Fibroblast of lung (primary cell): ENCODE results near the gene KCP. TPM values are rescaled to one million over a fixed set of nuclear protein-coding genes. Genes with fewer than 3 reads are reported as not detected.

ENCODE experiments used
- DNase-seq, 2 donors: peaks; one replicate each; pipeline versions ENCODE4 v3.0.0 to v3.0.0-alpha.2; 2010; ENCODE audit warnings: low read depth in 2 of 2
- H2AFZ ChIP-seq: 2 replicates; pipeline ENCODE4 v1.5.1; 2012; ENCODE audit warnings: low read length, control low read depth, inconsistent platforms
- H3K27ac ChIP-seq: 2 replicates; pipeline ENCODE4 v1.5.1; 2011; ENCODE audit warnings: low read length, control low read depth; ENCODE audit not compliant: insufficient read depth
- H3K27me3 ChIP-seq: 2 replicates; pipeline ENCODE4 v1.5.1; 2011; ENCODE audit warnings: mild to moderate bottlenecking, low read length; ENCODE audit not compliant: control insufficient read depth, insufficient read depth
- H3K36me3 ChIP-seq: 2 replicates; pipeline ENCODE4 v1.5.1; 2011; ENCODE audit warnings: low read length; ENCODE audit not compliant: control insufficient read depth, insufficient read depth
- H3K4me1 ChIP-seq: 2 replicates; pipeline ENCODE4 v1.5.1; 2011; ENCODE audit warnings: low read length; ENCODE audit not compliant: control insufficient read depth, insufficient read depth; ENCODE audit errors: extremely low read depth
- H3K4me2 ChIP-seq: 2 replicates; pipeline ENCODE4 v1.5.1; 2011; ENCODE audit warnings: low read length, control low read depth; ENCODE audit not compliant: insufficient read depth; ENCODE audit errors: extremely low read depth
- H3K4me3 ChIP-seq, 4 experiments: fragments of 200-600 bp in 1 of 4; sonication (generic) in 1 of 4; replicated peaks in 1 of 4; 2 replicates each; pipeline ENCODE4 v1.5.1; 2011 to 2016; ENCODE audit warnings: low read length in 4 of 4, low read depth in 3 of 4, mild to moderate bottlenecking in 3 of 4, control low read depth in 2 of 4, inconsistent platforms in 1 of 4, mixed read lengths in 1 of 4; ENCODE audit not compliant: insufficient read depth in 1 of 4; ENCODE audit errors: control extremely low read depth in 1 of 4
- H3K79me2 ChIP-seq: 2 replicates; pipeline ENCODE4 v1.5.1; 2012; ENCODE audit warnings: mild to moderate bottlenecking, low read length, inconsistent platforms; ENCODE audit not compliant: control insufficient read depth, insufficient read depth
- H3K9ac ChIP-seq: 2 replicates; pipeline ENCODE4 v1.5.1; 2011; ENCODE audit warnings: mild to moderate bottlenecking, low read length, control low read depth; ENCODE audit not compliant: insufficient read depth
- H3K9me3 ChIP-seq: 2 replicates; pipeline ENCODE4 v1.5.1; 2012; ENCODE audit warnings: low read depth, low read length; ENCODE audit not compliant: control insufficient read depth, insufficient read depth
- H4K20me1 ChIP-seq: 2 replicates; pipeline ENCODE4 v1.5.1; 2011; ENCODE audit warnings: low read length; ENCODE audit not compliant: control insufficient read depth, insufficient read depth; ENCODE audit errors: extremely low read depth
- EZH2 ChIP-seq: IDR thresholded peaks from 2 replicates; pipeline ENCODE4 v1.5.1; 2012; ENCODE audit warnings: low read length, control low read depth, mild to moderate bottlenecking; ENCODE audit errors: missing control alignments
- polyA plus RNA-seq, 2 donors: library from polyadenylated mRNA; depleted of rRNA in 1 of 2; stranded (reverse) in 1 of 2; unstranded in 1 of 2; fragments of >200 nt; gene quantifications; 2 replicates each; pipeline ENCODE4 v1.2.1, GENCODE V29; 2011 to 2012; ENCODE audit warnings: missing spikeins in 1 of 2
- total RNA-seq: library from RNA; depleted of rRNA; stranded (reverse); fragments of >200 nt; gene quantifications from 2 replicates; pipeline ENCODE4 v1.2.1, GENCODE V29; 2014
- TF ChIP-seq, protein P1 (sequence below), 2 donors: IDR thresholded peaks in 1 of 2; conservative IDR thresholded peaks in 1 of 2; 1 replicate in 1 of 2; 2 replicates in 1 of 2; pipeline ENCODE4 v1.5.1; 2011 to 2012; ENCODE audit warnings: low read length in 2 of 2, control low read depth in 1 of 2, inconsistent platforms in 1 of 2, low read depth in 1 of 2, mild to moderate bottlenecking in 1 of 2

KCP gene
- total and polyA plus RNA-seq, 2 donors (not counting 1 experiment from before 2014, with no cell fraction given): 0.08 to 0.50 TPM

DNA sequence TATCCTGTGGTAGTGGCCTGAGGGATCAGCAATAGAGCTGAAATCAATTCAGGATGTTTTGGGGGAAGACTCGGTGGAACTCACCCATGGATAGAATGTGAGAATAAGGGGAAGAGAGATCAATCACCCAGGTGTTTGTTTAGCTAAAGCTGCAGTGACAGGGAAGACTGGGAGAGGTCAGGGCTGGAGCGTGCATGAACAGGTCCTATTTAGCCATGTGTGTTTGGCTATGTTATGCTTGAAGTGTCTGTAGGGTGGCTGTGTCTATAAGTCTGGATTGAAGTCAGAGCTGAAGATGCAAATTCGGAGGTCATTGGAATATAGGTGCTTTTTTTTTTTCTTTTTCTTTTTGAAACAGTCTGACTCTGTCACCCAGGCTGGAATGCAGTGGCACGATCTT is 43.3 kb downstream of the KCP start:
- peaks cover 2% of the 10 kb centered on the region for H3K4me1 ChIP-seq
- H2AFZ ChIP-seq: no peak overlapping the region
- H3K9ac ChIP-seq: no peak overlapping the region
- H3K9me3 ChIP-seq: no peaks in the 10 kb centered on the region
- H3K4me3 ChIP-seq: no peak overlapping the region
- H4K20me1 ChIP-seq: no peaks in the 10 kb centered on the region
- no peak overlapping the region for H3K4me2 ChIP-seq
- no peak for DNase-seq
- H3K27me3 ChIP-seq: no peaks in the 10 kb centered on the region
- TF ChIP-seq, protein P1, sequence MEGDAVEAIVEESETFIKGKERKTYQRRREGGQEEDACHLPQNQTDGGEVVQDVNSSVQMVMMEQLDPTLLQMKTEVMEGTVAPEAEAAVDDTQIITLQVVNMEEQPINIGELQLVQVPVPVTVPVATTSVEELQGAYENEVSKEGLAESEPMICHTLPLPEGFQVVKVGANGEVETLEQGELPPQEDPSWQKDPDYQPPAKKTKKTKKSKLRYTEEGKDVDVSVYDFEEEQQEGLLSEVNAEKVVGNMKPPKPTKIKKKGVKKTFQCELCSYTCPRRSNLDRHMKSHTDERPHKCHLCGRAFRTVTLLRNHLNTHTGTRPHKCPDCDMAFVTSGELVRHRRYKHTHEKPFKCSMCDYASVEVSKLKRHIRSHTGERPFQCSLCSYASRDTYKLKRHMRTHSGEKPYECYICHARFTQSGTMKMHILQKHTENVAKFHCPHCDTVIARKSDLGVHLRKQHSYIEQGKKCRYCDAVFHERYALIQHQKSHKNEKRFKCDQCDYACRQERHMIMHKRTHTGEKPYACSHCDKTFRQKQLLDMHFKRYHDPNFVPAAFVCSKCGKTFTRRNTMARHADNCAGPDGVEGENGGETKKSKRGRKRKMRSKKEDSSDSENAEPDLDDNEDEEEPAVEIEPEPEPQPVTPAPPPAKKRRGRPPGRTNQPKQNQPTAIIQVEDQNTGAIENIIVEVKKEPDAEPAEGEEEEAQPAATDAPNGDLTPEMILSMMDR (conservative IDR thresholded peaks at IDR 0.05 in 1 of 2, IDR thresholded peaks at IDR 0.05 in 1 of 2; ENCODE audit: low read depth in 1 of 2, low read length in 2 of 2): no peak
- no peak for TF ChIP-seq EZH2
- H3K27ac ChIP-seq: no peak overlapping the region
- H3K36me3 ChIP-seq: peaks cover 5% of the 10 kb centered on the region
- H3K79me2 ChIP-seq: peaks cover 12% of the 10 kb centered on the region

DNA sequence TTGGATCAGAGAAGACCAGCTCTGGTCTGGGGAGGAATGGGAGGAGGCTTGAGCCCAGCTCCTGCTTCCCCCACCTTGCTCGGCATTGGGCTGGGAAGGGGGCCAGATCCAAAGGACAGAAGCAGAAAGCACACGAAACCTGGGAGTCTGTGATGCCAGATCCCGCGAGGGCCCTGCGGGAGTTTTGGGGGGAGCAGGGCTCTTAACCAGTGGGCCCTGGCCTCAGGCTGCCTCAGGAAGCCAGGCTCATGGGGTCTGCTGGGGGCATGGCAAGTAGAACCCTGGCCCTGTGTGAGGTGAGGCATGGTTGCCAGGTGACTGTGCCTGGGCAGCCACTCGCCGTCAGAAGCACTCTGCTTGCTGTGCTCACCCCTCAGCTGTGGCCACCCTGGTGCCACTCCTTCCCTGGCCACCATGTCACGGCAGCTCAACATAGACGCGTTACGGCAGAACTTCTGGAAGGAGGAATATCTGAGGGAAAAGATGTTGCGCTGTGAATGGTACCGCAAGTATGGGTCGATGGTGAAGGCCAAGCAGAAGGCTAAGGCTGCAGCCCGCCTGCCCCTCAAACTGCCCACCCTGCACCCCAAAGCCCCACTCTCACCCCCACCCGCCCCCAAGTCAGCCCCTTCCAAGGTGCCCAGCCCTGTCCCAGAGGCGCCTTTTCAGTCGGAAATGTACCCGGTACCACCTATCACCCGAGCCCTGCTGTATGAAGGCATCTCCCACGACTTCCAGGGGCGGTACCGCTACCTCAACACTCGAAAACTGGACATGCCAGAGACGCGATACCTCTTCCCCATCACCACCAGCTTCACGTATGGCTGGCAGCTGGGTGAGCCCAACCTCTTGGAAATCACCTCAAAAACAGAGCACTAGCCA is 44.3 kb downstream of the KCP start:
- H3K79me2 ChIP-seq: peaks cover 12% of the 10 kb centered on the region
- no peak overlapping the region for H3K27ac ChIP-seq
- H3K36me3 ChIP-seq: peaks cover 5% of the 10 kb centered on the region
- TF ChIP-seq, protein P1 (conservative IDR thresholded peaks at IDR 0.05 in 1 of 2, IDR thresholded peaks at IDR 0.05 in 1 of 2; ENCODE audit: low read depth in 1 of 2, low read length in 2 of 2): no peak
- no peak overlapping the region for H3K4me3 ChIP-seq
- peaks cover 4% of the 10 kb centered on the region for H3K4me1 ChIP-seq
- no peaks in the 10 kb centered on the region for H4K20me1 ChIP-seq
- H3K4me2 ChIP-seq: no peak overlapping the region
- no peaks in the 10 kb centered on the region for H3K9me3 ChIP-seq
- DNase-seq: no peak
- no peaks in the 10 kb centered on the region for H3K27me3 ChIP-seq
- H2AFZ ChIP-seq: no peak overlapping the region
- no peak overlapping the region for H3K9ac ChIP-seq

DNA sequence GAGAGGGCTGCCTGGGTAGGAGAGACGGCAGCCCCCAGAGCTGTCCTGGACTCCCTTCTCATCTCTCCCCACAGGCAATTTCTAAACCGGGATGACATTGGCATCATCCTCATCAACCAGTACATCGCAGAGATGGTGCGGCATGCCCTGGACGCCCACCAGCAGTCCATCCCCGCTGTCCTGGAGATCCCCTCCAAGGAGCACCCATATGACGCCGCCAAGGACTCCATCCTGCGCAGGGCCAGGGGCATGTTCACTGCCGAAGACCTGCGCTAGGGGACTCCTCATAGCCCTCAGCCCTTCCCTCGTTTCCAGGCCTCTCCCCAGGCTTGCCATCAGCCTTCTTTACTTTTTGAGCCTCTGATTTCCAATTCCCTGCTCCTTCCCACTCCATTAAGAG is 45.2 kb downstream of the KCP start:
- H2AFZ ChIP-seq: no peak overlapping the region
- no peaks in the 10 kb centered on the region for H4K20me1 ChIP-seq
- H3K27ac ChIP-seq: no peak overlapping the region
- H3K79me2 ChIP-seq: peaks cover 12% of the 10 kb centered on the region
- no peak overlapping the region for H3K4me3 ChIP-seq
- H3K9ac ChIP-seq: peak overlapping the region; percentile 2
- H3K4me1 ChIP-seq: peaks cover 5% of the 10 kb centered on the region
- DNase-seq: no peak
- no peak for TF ChIP-seq EZH2
- TF ChIP-seq, protein P1 (conservative IDR thresholded peaks at IDR 0.05 in 1 of 2, IDR thresholded peaks at IDR 0.05 in 1 of 2; ENCODE audit: low read depth in 1 of 2, low read length in 2 of 2): no peak
- no peaks in the 10 kb centered on the region for H3K9me3 ChIP-seq
- H3K27me3 ChIP-seq: no peaks in the 10 kb centered on the region
- H3K4me2 ChIP-seq: no peak overlapping the region
- H3K36me3 ChIP-seq: peaks cover 5% of the 10 kb centered on the region
